Upper lobe of left lung (tissue), 4 donors: Measurements from ENCODE around the gene SCN8A.

Source experiments
- POLR2A ChIP-seq, 4 donors: fragments of 450-650 bp; IDR thresholded peaks; one replicate each; pipeline ENCODE4 v1.5.1; 2016 to 2017; ENCODE audit warnings: antibody characterized with exemption in 4 of 4, mild to moderate bottlenecking in 2 of 4
- TF ChIP-seq, protein P1 (sequence below), 6 experiments: fragments of 450-650 bp in 4 of 6; fragments of 200-600 bp in 2 of 6; sonication (generic) in 2 of 6; IDR thresholded peaks; one replicate each; pipeline ENCODE4 v1.5.1; 2016 to 2019; ENCODE audit warnings: antibody characterized with exemption in 6 of 6

DNA sequence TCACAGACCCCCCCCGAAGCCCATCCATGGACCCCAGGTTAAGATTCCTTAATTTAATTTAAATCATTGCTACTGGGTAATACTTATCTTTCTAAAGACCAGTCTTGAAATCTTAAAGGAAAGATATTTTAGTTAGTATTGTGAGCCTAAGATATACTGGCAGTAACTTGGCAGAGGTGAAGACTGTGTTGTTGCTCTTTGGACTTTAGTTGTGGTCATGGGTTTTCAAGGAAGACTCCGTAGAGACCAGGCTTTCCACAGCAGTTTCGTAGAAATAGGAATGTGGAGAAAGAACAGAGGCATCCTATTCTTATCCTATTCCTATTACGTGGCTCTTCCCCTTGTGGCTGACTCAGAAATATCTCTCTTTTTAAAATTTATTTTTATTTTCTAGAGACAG is 99.0 kb downstream of the SCN8A start:
- TF ChIP-seq, protein P1, sequence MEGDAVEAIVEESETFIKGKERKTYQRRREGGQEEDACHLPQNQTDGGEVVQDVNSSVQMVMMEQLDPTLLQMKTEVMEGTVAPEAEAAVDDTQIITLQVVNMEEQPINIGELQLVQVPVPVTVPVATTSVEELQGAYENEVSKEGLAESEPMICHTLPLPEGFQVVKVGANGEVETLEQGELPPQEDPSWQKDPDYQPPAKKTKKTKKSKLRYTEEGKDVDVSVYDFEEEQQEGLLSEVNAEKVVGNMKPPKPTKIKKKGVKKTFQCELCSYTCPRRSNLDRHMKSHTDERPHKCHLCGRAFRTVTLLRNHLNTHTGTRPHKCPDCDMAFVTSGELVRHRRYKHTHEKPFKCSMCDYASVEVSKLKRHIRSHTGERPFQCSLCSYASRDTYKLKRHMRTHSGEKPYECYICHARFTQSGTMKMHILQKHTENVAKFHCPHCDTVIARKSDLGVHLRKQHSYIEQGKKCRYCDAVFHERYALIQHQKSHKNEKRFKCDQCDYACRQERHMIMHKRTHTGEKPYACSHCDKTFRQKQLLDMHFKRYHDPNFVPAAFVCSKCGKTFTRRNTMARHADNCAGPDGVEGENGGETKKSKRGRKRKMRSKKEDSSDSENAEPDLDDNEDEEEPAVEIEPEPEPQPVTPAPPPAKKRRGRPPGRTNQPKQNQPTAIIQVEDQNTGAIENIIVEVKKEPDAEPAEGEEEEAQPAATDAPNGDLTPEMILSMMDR (IDR thresholded peaks at IDR 0.05): no peak
- no peak for TF ChIP-seq POLR2A (IDR thresholded peaks at IDR 0.05)
